Aorta (tissue), 5 donors: ENCODE results near the gene PHACTR3. TPM values are rescaled to one million over a fixed set of nuclear protein-coding genes. Genes with fewer than 3 reads are reported as not detected.

Experiments used
- ATAC-seq: fragments of 200-7000 bp; cut with Tn5 transposase; one replicate; pipeline ENCODE4 v1.9.1; 2022; ENCODE audit warnings: moderate library complexity; ENCODE audit not compliant: low FRiP score
- DNase-seq, 2 donors: peaks; one replicate each; pipeline ENCODE4 v3.0.0-alpha.2; 2020
- H3K27ac ChIP-seq, 2 donors: one replicate each; pipeline ENCODE4 v1.5.1; 2013; ENCODE audit warnings: low read length in 2 of 2, mild to moderate bottlenecking in 2 of 2, moderate library complexity in 2 of 2, control low read depth in 1 of 2, inconsistent platforms in 1 of 2, low read depth in 1 of 2
- H3K27me3 ChIP-seq, 2 donors: one replicate each; pipeline ENCODE4 v1.6.1; 2013; ENCODE audit warnings: control low read depth in 1 of 2, low read length in 1 of 2, mild to moderate bottlenecking in 1 of 2, moderate library complexity in 1 of 2; ENCODE audit not compliant: insufficient read depth in 2 of 2, control insufficient read depth in 1 of 2
- H3K36me3 ChIP-seq, 2 donors: one replicate each; pipeline ENCODE4 v1.6.1; 2013; ENCODE audit warnings: control low read depth in 1 of 2, low read length in 1 of 2, mild to moderate bottlenecking in 1 of 2; ENCODE audit not compliant: insufficient read depth in 2 of 2, control insufficient read depth in 1 of 2
- H3K4me1 ChIP-seq, 2 donors: one replicate each; pipeline ENCODE4 v1.6.1; 2013; ENCODE audit warnings: low read length in 2 of 2, control low read depth in 1 of 2, mild to moderate bottlenecking in 1 of 2, moderate library complexity in 1 of 2; ENCODE audit not compliant: insufficient read depth in 2 of 2, control insufficient read depth in 1 of 2
- H3K4me3 ChIP-seq, 2 donors: one replicate each; pipeline ENCODE4 v1.5.1; 2013; ENCODE audit warnings: low read length in 2 of 2, control low read depth in 1 of 2, mild to moderate bottlenecking in 1 of 2
- H3K9me3 ChIP-seq: one replicate; pipeline ENCODE4 v1.6.1; 2013; ENCODE audit warnings: mild to moderate bottlenecking, low read length; ENCODE audit not compliant: control insufficient read depth
- WGBS, 2 donors: extraction: QIAGEN DNeasy Blood & Tissue Kit; methylation state at CpG; one replicate each; pipeline ENCODE4 v1.1.7; 2013; 5-methylcytosine and 5-hydroxymethylcytosine counted together
- intact Hi-C, 2 donors: fragments of 100-400 bp; cut with DNase I; formaldehyde crosslinking; loops; one replicate each; pipeline versions ENCODE4 v1.14.2 to v1.15.0; 2022
- polyA plus RNA-seq, 2 donors: library from polyadenylated mRNA; stranded (reverse); fragments of 200-250 nt; gene quantifications; one replicate each; pipeline ENCODE4 v1.2.3, GENCODE V29; 2013
- total RNA-seq, 2 donors: library from RNA; stranded (reverse); fragmentation: NEBNext Ultra II Directional; extraction: Animal tissue kit (Norgen Biotek cat#: 25700); gene quantifications; one replicate each; pipeline ENCODE4 v1.2.1, GENCODE V29; 2021
- donor health status: healthy with polysubstance abuse.
- donor health status: Bipolar disorder and iron deficiency.
- donor health status: DM: no; HTN: no; CAD: no.
- donor health status: DM: no; HTN: no; CAD: no.
- donor health status: DM: yes; HTN: yes; CAD: no.

PHACTR3 gene
- total and polyA plus RNA-seq, 4 donors: 0.16 to 0.27 TPM; not detected in 2

DNA sequence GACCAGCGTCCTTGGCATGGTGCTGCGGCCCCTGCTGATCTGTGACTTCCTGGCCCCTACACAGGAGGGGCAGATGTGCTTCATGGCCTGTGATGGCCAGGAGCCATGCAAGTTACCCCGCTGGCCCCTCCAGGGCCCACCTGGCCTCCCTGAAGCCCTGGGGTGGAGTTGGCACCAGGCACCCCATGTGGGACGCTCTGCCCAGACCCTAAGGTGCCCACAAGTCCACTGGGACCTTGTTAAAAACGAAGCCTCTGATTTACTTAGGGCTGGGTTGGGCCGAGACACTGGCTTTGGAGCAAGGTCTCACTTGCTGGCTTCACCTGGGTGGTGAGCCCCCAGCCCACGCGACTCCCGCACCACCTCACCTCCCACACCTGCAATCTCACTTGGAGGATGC lies 139.0 kb downstream of the PHACTR3 start:
- Histone ChIP-seq H3K36me3 (no peaks in the 10 kb centered on the region), H3K4me3 (no peak overlapping the region), H3K27ac (no peak overlapping the region), H3K27me3 (no peaks in the 10 kb centered on the region), H3K9me3 (no peaks in the 10 kb centered on the region), H3K4me1 (no peaks in the 10 kb centered on the region)
- no peak for DNase-seq
- intact Hi-C loops: no loop called here
- 94 to 97% methylated on average over 9 of the region's 9 CpGs for WGBS, 2 donors
- no peak for ATAC-seq

DNA sequence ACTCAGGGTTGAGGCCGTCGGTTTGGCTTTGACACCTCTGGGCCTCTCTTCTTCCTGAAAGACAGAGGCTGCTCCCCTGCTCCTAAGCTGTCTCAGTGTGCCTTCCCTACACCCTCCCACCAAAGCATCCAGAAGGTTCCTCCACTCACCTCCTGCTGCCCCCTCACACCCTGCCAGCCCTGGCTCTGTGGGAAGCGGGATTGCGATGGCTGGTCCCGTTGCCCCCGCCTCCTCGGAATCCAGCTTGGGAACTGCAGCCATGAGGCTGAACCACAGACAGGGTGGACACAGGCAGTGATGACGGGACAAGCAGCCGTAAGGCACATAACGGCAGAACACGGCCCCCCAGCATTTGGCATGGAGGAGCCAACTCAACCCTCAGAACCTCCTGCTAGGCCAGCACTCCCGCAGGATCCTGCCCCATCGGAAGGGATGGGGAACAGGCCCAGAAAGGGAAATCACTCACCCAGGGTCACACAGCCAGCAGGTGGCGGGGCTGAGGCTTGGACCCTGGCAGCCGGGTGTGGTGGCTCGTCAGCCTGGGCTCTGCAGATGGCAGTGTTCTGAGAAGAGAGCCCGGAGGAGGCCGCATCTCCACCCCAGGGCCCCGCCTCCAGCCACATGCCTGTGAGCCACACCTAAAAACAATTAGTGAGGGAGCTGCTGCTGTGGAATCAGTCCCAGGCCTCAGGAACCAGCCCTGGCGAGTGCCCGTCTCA lies 139.6 kb downstream of the PHACTR3 start:
- Histone ChIP-seq H3K4me3 (no peak overlapping the region), H3K27ac (no peak overlapping the region), H3K27me3 (no peaks in the 10 kb centered on the region), H3K36me3 (no peaks in the 10 kb centered on the region), H3K9me3 (no peaks in the 10 kb centered on the region), H3K4me1 (no peaks in the 10 kb centered on the region)
- 87 to 89% methylated on average over 21 of the region's 21 CpGs for WGBS, 2 donors
- ATAC-seq (no peak), DNase-seq (no peak)
- intact Hi-C loops: no loop called here

DNA sequence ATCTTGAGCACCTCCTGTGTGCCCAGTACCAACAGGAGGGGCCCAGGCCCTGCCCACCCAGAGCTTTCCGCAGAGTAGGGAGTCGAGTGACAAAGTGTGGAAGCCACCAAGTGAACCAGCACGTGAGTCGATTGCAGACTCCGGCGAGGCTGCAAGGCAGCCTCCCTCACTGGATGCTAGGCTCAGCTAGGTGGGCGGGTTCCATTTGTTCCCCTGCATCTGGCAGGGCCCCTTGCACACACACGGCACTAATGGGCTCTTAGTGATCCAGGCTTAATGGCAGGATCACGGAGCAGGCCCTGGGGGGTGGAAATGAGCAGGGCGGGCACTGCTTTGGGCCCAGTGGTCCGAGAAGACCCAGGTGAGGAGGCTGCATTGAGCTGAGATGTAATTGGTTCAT lies 140.4 kb downstream of the PHACTR3 start:
- intact Hi-C loops: no loop called here
- DNase-seq: no peak
- H3K36me3 ChIP-seq: no peaks in the 10 kb centered on the region
- H3K27me3 ChIP-seq: no peaks in the 10 kb centered on the region
- no peak overlapping the region for H3K4me3 ChIP-seq
- H3K9me3 ChIP-seq: no peaks in the 10 kb centered on the region
- H3K27ac ChIP-seq: no peak overlapping the region
- WGBS, 2 donors: 85 to 86% methylated on average over 11 of the region's 11 CpGs
- H3K4me1 ChIP-seq: no peaks in the 10 kb centered on the region
- no peak for ATAC-seq

DNA sequence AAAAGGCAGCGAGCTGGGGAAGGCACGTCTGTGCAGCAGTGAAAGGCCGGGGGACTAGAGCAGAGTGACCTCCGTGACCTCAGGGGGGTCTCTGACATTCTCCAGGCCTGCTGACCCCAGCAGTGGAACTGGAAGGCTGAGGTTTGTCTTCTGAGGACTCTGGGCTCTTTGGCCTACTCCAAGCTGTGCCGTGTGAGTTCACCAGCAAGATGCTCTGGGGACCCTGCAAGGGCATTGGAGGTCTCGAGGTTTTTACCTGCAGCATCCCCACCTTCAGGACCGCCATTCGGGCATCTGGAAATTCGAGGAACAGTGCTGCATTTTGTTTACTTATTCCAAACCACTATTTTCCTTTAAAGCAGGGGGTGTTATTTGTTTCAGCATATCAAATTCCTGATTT lies 140.9 kb downstream of the PHACTR3 start:
- Histone ChIP-seq H3K27ac (no peak overlapping the region), H3K4me3 (no peak overlapping the region), H3K9me3 (no peaks in the 10 kb centered on the region), H3K4me1 (no peaks in the 10 kb centered on the region), H3K27me3 (no peaks in the 10 kb centered on the region), H3K36me3 (no peaks in the 10 kb centered on the region)
- DNase-seq (no peak), ATAC-seq (no peak)
- WGBS, 2 donors: 90 to 92% methylated on average over 9 of the region's 9 CpGs
- intact Hi-C loops: no loop called here

DNA sequence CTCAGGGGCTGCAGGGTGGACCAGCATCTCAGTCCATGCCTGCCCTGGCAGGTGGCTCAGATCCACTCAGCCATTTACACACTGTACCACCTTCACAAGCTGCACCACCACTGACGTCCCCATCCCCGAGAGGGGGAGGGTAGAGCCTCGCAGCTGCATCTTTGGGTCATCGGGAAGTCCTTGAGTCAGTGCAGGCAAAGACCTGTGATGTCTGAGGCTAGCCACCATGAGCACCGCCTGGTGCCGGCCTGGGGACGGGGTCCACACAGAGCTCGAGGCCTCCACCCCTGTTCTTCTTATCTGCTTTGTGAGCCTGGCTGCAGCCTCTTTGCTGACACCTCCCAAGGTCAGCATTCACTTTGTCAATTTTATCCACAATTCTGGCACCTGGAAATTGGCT lies 141.4 kb downstream of the PHACTR3 start:
- Histone ChIP-seq H3K27me3 (no peaks in the 10 kb centered on the region), H3K9me3 (no peaks in the 10 kb centered on the region), H3K4me1 (no peaks in the 10 kb centered on the region), H3K4me3 (no peak overlapping the region), H3K36me3 (no peaks in the 10 kb centered on the region), H3K27ac (no peak overlapping the region)
- intact Hi-C loops: no loop called here
- ATAC-seq: no peak
- DNase-seq: no peak
- 92 to 94% methylated on average over 8 of the region's 8 CpGs for WGBS, 2 donors

DNA sequence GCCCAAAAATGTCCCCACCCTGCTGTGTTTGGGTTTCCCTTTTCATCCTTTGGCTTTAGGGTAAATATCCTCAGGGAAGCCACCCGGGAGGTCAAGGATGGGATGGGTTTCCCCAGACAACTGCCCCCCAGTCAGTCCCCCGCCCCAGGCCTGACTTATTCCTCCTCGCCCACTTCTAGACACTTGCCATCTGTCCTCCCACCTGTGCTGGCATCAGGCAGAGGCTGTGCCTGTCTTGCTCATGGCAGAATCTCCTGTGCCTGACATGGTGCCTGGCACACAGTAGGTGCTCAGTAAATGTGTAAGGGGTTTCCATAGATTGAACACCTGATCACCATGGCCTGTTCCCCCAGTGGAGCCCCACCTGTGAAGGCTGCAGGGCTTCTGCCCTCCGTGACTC lies 141.8 kb downstream of the PHACTR3 start:
- Histone ChIP-seq H3K27ac (no peak overlapping the region), H3K27me3 (no peaks in the 10 kb centered on the region), H3K36me3 (no peaks in the 10 kb centered on the region), H3K4me3 (no peak overlapping the region), H3K9me3 (no peaks in the 10 kb centered on the region), H3K4me1 (no peaks in the 10 kb centered on the region)
- intact Hi-C loops: no loop called here
- ATAC-seq (no peak), DNase-seq (no peak)
- 97 to 98% methylated on average over 4 of the region's 4 CpGs for WGBS, 2 donors

DNA sequence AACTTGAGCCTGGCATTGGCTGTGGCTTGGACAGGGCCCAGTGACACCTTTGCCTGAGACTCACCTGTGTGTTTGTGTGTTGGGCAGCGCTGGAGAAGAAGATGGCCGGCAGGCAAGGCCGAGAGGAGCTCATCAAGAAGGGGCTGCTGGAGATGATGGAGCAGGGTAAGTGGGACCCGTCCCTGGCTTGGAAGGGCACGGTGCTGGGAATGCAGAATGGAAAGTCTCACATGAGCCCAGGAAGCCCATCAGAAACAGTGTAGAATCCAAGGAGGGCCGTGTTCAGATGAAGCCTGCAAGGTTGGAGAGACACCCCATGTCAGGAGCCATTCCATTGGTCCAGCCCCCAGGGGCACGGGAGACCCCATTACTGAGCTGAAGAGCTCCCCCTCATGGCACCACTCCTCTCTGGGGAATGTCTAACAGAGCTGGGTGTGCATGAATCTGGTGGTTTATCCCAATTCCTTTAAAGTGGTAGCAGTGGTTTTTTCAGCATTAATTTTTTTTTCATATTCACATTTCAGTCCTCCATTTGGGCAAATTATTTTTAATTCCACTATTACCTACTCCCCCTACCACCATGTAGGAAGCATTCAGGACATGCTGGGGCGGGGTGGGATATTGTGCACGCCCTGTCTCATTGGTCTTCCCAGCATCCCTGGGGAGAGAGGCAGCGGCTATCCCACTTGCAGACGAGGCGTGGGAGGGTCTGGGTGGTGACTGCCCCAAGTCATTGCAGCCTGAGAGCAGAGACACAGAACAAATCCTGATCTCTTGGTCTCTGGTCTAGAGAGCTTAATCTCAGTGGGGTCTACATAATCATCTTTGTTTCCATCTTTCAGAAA lies 143.6 kb downstream of the PHACTR3 start:
- no peak for ATAC-seq
- Histone ChIP-seq H3K27ac (no peak overlapping the region), H3K36me3 (no peaks in the 10 kb centered on the region), H3K4me3 (no peak overlapping the region), H3K4me1 (no peaks in the 10 kb centered on the region), H3K27me3 (no peaks in the 10 kb centered on the region), H3K9me3 (no peaks in the 10 kb centered on the region)
- WGBS, 2 donors: 90% methylated on average over 12 of the region's 12 CpGs
- no peak for DNase-seq
- intact Hi-C loops: no loop called here

DNA sequence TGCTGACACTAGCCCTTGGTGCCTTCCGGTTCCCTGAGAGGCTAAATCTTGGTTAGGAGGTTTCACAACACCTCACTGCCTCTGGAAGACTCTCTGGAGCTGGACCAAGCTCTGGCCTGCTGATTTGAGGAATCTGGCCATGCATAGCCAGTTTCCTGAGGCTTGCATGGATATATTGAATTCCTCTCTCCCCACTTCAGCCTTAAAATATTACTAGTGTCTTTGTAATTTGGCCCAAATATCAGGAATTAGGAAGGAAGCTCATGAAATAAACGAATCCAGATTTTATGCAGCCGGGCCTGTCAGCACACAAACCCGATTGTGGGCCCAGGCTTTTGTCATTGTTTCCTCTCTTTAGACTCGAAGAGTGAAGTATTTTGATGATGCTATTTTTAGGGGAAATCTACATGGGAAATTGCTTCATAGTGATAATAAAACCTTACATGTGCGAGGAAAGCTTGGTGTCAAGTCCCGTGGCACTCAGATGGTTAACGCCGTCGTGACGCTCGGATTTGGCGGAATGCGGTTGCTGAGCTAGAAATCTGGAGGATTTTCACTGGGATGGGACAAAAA lies 144.4 kb downstream of the PHACTR3 start:
- Histone ChIP-seq H3K27ac (no peak overlapping the region), H3K4me1 (no peaks in the 10 kb centered on the region), H3K27me3 (no peaks in the 10 kb centered on the region), H3K9me3 (no peaks in the 10 kb centered on the region), H3K4me3 (no peak overlapping the region), H3K36me3 (no peaks in the 10 kb centered on the region)
- 19 to 29% methylated on average over 14 of the region's 14 CpGs for WGBS, 2 donors
- intact Hi-C loops: no loop called here
- ATAC-seq: no peak
- no peak for DNase-seq
